Right atrium auricular region (tissue), 2 donors: Measurements from ENCODE around the gene TLR9. TPM values are rescaled to one million over a fixed set of nuclear protein-coding genes. Genes with fewer than 3 reads are reported as not detected.

ENCODE experiments used
- DNase-seq: peaks from one replicate; pipeline ENCODE4 v3.0.0-alpha.2; 2019; ENCODE audit warnings: low spot score
- H3K27ac ChIP-seq, 2 donors: fragments of 200-600 bp; sonication (generic); 1 replicate in 1 of 2; 2 replicates in 1 of 2; pipeline ENCODE4 v1.5.1; 2016 to 2019
- H3K27me3 ChIP-seq, 2 donors: fragments of 200-600 bp; sonication (generic); one replicate each; pipeline versions ENCODE4 v1.5.1 to v1.6.0; 2017 to 2019
- H3K36me3 ChIP-seq: fragments of 200-600 bp; sonication (generic); one replicate; pipeline ENCODE4 v1.5.1; 2016
- H3K4me1 ChIP-seq, 2 donors: fragments of 200-600 bp; sonication (generic); one replicate each; pipeline versions ENCODE4 v1.5.1 to v1.6.0; 2017 to 2019
- H3K4me3 ChIP-seq, 2 donors: fragments of 200-600 bp; sonication (generic); 1 replicate in 1 of 2; 2 replicates in 1 of 2; pipeline ENCODE4 v1.5.1; 2017 to 2019; ENCODE audit warnings: mild to moderate bottlenecking in 1 of 2, moderate library complexity in 1 of 2
- H3K9me3 ChIP-seq, 2 donors: fragments of 200-600 bp; sonication (generic); one replicate each; pipeline ENCODE4 v1.5.1; 2019
- total RNA-seq, 2 donors: library from RNA; depleted of rRNA; stranded (reverse); fragments of >200 nt; gene quantifications; one replicate each; pipeline ENCODE4 v1.1.0, GENCODE V29; 2016
- TF ChIP-seq, protein P1 (sequence below), 2 donors: fragments of 200-600 bp; sonication (generic); IDR thresholded peaks; one replicate each; pipeline ENCODE4 v1.5.1; 2019; ENCODE audit warnings: antibody characterized with exemption in 2 of 2

Gene TLR9
- total RNA-seq, 2 donors from 2014 or later = not detected

DNA sequence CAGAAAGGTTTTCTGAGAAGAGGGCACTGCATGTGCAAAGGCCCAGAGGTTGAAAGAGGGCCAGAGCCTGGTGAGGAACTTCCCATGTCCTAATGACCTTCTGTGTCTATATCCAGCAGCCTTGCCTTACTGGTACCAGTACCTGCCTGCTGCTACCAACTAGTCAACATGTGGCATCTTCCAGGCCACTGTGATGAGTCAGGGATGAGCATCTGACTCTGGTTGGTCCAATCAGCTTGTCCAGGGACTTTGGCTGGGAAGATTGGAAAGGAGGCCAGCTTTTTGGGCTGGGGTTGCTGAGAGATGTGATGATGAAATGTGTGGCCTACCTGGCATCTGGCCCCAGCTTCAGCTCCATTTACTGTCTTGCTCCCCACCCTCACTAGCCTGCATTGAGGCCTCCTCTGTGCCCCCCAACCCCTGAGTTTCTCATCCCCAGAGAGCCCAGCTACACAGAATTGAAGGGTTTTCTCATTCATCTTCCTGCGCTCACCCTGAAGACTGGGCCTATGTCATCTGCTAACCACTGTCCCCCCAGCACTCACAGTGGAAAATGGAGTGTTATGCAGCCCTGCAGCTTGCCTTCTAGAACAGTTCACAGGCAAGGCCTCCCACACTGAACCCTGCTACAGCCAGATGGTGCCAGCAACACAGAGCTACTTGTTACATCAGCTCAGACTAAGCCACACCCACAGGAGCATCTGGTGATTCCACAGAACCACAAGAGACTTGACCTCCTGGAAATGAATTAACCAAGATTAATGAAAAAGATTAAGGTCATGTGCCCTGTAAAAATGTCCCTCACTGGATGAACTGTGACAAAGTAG lies 14.8 kb upstream of the TLR9 start:
- Histone ChIP-seq H3K27ac (peak overlapping the region; percentile 93 to 95), H3K4me1 (peaks cover 0 to 59% of the 10 kb centered on the region in 2 donors), H3K9me3 (no peaks in the 10 kb centered on the region), H3K27me3 (no peaks in the 10 kb centered on the region), H3K36me3 (no peaks in the 10 kb centered on the region), H3K4me3 (peak overlapping the region in 1 of 2 donors; percentile 85)
- DNase-seq = peak; percentile 82
- TF ChIP-seq, protein P1, sequence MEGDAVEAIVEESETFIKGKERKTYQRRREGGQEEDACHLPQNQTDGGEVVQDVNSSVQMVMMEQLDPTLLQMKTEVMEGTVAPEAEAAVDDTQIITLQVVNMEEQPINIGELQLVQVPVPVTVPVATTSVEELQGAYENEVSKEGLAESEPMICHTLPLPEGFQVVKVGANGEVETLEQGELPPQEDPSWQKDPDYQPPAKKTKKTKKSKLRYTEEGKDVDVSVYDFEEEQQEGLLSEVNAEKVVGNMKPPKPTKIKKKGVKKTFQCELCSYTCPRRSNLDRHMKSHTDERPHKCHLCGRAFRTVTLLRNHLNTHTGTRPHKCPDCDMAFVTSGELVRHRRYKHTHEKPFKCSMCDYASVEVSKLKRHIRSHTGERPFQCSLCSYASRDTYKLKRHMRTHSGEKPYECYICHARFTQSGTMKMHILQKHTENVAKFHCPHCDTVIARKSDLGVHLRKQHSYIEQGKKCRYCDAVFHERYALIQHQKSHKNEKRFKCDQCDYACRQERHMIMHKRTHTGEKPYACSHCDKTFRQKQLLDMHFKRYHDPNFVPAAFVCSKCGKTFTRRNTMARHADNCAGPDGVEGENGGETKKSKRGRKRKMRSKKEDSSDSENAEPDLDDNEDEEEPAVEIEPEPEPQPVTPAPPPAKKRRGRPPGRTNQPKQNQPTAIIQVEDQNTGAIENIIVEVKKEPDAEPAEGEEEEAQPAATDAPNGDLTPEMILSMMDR (IDR thresholded peaks at IDR 0.05) = no peak

DNA sequence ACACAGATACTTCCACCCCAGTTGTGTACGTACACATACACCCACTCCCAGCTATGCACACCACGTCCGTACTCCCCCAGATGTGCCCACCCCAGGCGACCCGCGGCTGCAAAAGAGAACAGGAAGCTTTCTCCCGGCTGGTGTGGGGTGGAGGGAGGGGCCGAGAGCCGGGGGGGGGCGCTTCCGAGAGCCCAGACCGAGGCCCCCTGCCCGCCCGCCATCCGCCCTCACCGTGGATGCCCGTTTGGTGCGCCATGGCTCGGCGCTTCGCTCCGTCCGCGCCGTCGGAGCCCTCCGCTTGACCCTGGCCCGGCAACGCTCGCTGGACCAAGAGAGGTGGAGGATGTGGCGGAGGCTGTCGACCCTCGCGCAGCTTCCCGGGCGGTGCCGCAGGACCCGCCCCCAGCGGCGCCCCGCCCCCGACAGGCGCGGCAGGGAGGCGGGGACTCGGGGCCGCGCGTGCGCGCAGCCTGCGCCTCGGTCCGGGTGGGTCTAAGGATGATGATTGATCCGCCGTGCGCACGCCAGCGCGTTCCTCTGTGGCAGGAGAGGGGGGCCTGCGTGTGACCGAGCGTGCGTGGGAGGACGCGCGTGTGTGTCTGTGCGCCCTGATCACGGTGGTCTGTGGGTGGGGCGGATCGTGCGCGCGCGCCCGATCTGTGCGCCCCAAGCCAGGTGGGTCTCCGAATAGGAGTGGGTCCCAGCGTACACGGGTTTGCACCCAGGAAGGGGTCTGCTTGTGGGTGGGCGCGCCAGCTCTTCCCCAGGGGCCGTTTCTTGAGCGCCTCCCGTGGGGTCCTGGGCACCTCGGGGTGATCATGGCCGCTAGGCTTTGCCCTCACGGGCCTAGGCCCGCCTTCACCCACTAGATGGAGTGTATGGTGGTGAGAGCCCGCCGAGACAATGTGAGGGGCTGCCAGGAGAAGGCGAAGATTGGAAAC lies 13.6 kb upstream of the TLR9 start, which contains the start of gene TWF2:
Gene TWF2, minus strand, starts transcription at position 398 of the 941 bp plus-strand sequence. Its CDS starts 142 bp downstream, at position 256.
- DNase-seq = no peak
- no peaks in the 10 kb centered on the region for H3K9me3 ChIP-seq
- H3K36me3 ChIP-seq = no peaks in the 10 kb centered on the region
- peaks cover 0 to 59% of the 10 kb centered on the region in 2 donors for H3K4me1 ChIP-seq
- peak within 1 kb of the TSS; percentile 78 to 85 for H3K4me3 ChIP-seq
- H3K27ac ChIP-seq = peak within 1 kb of the TSS; percentile 93 to 95
- TF ChIP-seq, protein P1 (IDR thresholded peaks at IDR 0.05) = peak; percentile 19 to 61
- no peaks in the 10 kb centered on the region for H3K27me3 ChIP-seq

DNA sequence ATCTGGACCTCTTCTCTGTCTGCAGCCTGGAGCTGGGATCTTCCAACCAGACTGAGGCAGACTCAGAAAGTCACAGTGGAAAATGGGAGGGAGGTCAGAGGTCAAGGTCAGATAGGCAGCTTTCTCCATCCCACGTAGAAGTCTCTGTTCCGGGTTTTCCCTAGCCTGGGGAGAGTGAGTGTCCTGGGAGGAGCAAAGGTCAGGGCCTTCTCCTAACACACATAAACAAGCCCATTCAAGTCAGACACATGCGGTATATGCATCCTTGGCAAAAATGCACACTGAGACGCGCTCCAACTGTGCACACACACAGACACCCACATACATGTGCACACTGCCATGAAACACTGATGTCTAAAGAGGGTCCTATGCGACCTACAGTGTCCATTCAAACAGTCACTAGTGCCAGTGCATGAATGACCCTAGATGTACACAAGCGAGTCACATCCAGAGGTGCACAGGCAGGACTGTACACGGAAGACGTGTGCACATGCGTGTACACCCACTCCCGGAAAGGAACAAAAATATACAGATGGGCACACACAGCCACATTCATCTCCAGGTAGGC lies 12.8 kb upstream of the TLR9 start:
- Histone ChIP-seq H3K27me3 (no peaks in the 10 kb centered on the region), H3K27ac (peak overlapping the region; percentile 93 to 95), H3K4me3 (peak overlapping the region; percentile 78 to 85), H3K9me3 (no peaks in the 10 kb centered on the region), H3K36me3 (no peaks in the 10 kb centered on the region), H3K4me1 (peaks cover 0 to 62% of the 10 kb centered on the region in 2 donors)
- DNase-seq = no peak
- TF ChIP-seq, protein P1 (IDR thresholded peaks at IDR 0.05) = no peak

DNA sequence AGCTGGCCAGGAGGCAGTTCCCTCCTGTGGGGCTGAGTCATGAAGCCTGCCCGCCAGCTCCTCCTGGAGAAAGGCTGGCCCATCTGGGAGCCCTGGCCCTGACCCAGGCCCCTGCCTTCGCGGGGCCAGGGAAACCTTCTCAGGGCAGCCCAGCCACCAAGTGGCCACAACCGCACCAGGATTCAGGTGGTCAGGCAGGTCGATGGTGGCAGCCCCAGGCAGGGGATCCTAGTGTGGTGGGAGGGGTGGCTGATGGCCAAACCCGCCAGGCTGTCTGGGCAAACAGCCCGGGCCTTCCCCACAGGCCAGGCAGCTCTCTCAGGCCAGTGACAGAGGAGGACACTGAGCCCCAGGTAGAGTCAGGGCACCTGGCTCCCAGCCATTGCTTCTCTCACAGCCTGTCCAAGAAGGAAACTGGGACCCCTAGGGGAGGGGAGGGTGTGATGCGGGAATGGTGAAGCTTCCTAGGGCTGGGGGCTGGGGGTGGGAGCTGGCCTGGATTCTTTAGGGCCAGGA lies 12.3 kb upstream of the TLR9 start:
- H3K4me1 ChIP-seq = peaks cover 0 to 68% of the 10 kb centered on the region in 2 donors
- no peaks in the 10 kb centered on the region for H3K36me3 ChIP-seq
- no peaks in the 10 kb centered on the region for H3K27me3 ChIP-seq
- peak overlapping the region; percentile 78 to 85 for H3K4me3 ChIP-seq
- H3K27ac ChIP-seq = peak overlapping the region; percentile 93 to 95
- no peaks in the 10 kb centered on the region for H3K9me3 ChIP-seq
- TF ChIP-seq, protein P1 (IDR thresholded peaks at IDR 0.05) = no peak
- DNase-seq = peak; percentile 93

DNA sequence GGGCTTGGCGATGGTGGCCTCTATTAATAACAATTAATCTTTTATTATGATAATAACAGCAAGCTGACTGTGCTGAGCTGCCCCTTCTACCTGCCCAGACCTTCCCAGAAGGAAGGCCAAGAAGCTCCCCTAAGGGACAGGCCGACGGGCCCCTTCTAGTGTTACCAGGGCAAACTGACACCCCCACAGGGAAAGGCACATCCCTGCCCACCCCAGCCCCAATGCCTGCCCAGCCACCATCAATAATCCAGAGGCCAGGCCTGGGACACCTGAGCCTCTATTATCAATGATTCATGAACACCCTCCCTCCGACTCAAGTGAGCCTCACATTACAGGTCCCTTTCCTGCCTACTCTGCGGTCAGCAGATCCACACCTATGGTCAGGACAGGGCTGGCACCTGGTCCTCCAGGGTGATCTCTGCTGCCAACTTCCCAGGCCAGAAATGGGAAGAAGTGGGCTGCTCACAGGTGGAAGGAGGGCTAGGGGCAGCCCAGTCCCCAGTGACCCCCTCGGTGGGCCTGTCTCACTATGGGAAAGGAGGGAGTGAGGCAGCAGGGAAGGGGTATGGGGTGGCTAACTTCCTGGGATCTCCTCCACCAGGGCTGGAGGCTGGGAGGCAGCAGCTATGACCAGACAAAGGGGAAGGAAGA lies 11.7 kb upstream of the TLR9 start:
- no peak for DNase-seq
- TF ChIP-seq, protein P1 (IDR thresholded peaks at IDR 0.05) = no peak
- Histone ChIP-seq H3K27ac (peak overlapping the region; percentile 93 to 95), H3K4me1 (peaks cover 0 to 73% of the 10 kb centered on the region in 2 donors), H3K27me3 (no peaks in the 10 kb centered on the region), H3K36me3 (peaks cover 4% of the 10 kb centered on the region), H3K9me3 (no peaks in the 10 kb centered on the region), H3K4me3 (peak overlapping the region; percentile 8 to 85)
